Measurements from ENCODE around the gene ZBTB18. TPM values are rescaled to one million over a fixed set of nuclear protein-coding genes. Genes with fewer than 3 reads are reported as not detected.

The ZBTB18 gene
- total RNA-seq, 1 donor from 2014 or later: 41.6 TPM

DNA sequence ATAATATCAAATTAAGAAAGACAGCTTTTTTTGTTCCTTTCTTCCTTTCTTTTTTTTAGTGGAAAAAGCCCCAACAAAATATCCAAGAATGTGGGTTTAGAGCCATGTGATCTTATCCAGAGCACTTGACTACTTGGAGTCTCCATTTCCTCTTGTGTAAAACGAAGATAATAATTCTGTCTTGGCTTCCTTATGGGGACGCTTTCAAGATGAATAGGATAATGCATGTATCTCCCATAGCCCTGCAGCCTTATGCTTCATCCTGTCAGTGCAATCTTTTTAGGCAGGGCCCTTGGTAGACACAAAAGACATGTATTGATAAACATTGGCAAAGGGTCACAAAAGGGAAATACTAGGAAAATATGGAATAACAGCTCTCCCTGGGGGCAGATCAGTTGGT, 34.8 kb downstream of the ZBTB18 start:
- Mint-ChIP-seq H3K4me1 (peaks cover 14% of the 10 kb centered on the region), H3K9me3 (peaks cover 18% of the 10 kb centered on the region), H3K4me3 (no peak overlapping the region), H3K27me3 (ENCODE audit: low read depth) (peaks cover 13% of the 10 kb centered on the region), H3K36me3 (peaks cover 3% of the 10 kb centered on the region), H3K27ac (no peak overlapping the region)
- DNase-seq (ENCODE audit: low spot score in 2 of 2, unreplicated experiment in 2 of 2): no peak
- no peak for TF ChIP-seq CTCF (IDR thresholded peaks at IDR 0.05; ENCODE audit: unreplicated experiment)

DNA sequence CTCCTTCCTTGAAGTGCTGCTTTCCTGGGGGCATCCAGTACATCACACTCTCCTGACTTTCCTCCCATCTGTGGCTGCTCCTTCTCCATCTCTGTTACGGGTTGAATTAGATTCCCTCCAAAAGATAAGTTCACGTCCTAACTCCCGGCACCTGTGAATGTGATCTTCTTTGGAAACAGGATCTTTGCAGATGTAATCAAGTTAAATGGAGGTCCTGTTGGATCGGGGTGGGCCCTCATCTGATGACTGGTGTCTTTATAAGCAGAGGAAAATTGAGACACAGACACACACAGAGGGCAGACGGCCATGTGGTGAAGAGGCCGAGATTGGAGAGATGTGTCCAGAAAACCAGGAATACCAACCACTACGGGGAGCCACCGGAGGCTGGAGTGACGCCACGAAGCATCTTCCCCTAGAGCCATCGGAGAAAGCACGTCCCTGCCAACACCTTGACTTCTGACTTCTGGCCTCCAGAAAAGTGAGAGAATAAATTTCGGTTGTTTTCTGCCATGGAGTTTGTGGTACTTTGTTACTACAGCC, 36.0 kb downstream of the ZBTB18 start:
- Mint-ChIP-seq H3K9me3 (peaks cover 18% of the 10 kb centered on the region), H3K4me1 (peaks cover 17% of the 10 kb centered on the region), H3K4me3 (no peak overlapping the region), H3K27me3 (ENCODE audit: low read depth) (peaks cover 13% of the 10 kb centered on the region), H3K27ac (no peak overlapping the region), H3K36me3 (peaks cover 3% of the 10 kb centered on the region)
- TF ChIP-seq CTCF (IDR thresholded peaks at IDR 0.05; ENCODE audit: unreplicated experiment): no peak
- no peak for DNase-seq (ENCODE audit: low spot score in 2 of 2, unreplicated experiment in 2 of 2)

DNA sequence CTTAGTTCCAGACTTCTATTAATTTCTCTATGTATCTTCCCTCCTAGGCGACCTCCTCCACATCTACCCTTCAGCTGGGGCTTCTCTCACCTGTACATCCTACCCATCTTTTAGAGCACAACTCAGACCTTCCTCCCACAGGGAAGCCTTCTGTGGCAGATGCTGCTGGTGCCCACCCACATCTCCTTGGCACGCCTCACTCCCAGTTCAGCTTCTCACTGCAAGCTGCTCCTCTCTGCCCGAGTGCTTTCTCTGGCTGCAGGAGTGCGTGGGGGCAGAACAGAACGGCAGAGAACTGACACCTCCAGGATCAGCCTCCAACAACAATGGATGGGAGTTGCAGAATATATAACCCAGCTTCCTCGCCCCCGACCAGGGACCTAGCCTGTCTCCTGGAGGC, 36.5 kb downstream of the ZBTB18 start:
- peaks cover 20% of the 10 kb centered on the region for H3K4me1 Mint-ChIP-seq
- H3K9me3 Mint-ChIP-seq: peaks cover 18% of the 10 kb centered on the region

DNA sequence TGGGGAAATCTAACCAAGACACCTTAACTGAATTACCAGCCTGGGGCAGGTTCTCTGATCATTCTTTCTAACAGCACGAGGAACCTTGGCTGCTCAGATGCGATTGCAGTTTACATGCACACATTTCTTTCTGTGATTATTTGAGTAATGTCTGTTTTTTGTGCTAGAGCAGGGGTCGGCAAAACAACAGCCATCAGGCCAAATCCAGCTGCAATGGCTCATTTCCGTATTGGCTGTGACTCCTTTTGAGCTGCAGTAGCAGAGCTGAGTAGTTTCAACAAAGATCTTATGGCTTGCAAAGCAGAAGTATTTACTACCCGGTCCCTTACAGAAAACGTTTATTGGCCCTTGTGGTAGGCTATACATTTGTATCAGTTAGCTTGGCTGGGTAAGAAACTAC, 37.1 kb downstream of the ZBTB18 start:
- Mint-ChIP-seq H3K4me3 (no peak overlapping the region), H3K27me3 (ENCODE audit: low read depth) (peaks cover 4% of the 10 kb centered on the region), H3K36me3 (peaks cover 3% of the 10 kb centered on the region), H3K9me3 (peaks cover 18% of the 10 kb centered on the region), H3K4me1 (peaks cover 23% of the 10 kb centered on the region), H3K27ac (no peak overlapping the region)
- no peak for TF ChIP-seq CTCF (IDR thresholded peaks at IDR 0.05; ENCODE audit: unreplicated experiment)
- no peak for DNase-seq (ENCODE audit: low spot score in 2 of 2, unreplicated experiment in 2 of 2)

More for the DNA sequence above, 36.5 kb downstream of the ZBTB18 start:
- Mint-ChIP-seq H3K4me3 (no peak overlapping the region), H3K36me3 (peaks cover 3% of the 10 kb centered on the region), H3K27ac (no peak overlapping the region), H3K27me3 (ENCODE audit: low read depth) (peaks cover 9% of the 10 kb centered on the region)
- no peak for TF ChIP-seq CTCF (IDR thresholded peaks at IDR 0.05; ENCODE audit: unreplicated experiment)
- DNase-seq (ENCODE audit: low spot score in 2 of 2, unreplicated experiment in 2 of 2): no peak

DNA sequence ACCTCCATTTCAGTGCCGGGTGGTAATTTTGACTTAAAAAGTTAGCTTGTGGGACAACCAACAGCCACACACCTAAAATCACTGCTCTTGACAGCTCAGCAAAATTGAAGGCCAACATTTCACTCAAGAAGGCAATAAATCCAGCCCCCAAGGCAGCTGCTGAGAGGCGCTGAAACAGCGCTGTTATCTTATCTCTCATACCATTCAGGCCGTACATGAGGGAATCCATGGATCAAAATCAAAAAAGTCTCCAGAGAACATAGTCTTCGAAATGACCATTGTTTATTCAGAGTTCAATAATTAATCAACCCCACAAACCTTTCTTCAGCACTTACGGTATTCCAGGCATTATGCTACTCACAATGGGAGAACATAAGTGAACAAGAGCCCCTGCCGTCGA, 38.5 kb downstream of the ZBTB18 start:
- Mint-ChIP-seq H3K36me3 (peaks cover 3% of the 10 kb centered on the region), H3K27ac (peak overlapping the region; percentile 4), H3K4me3 (no peak overlapping the region), H3K4me1 (peaks cover 23% of the 10 kb centered on the region), H3K27me3 (ENCODE audit: low read depth) (no peaks in the 10 kb centered on the region), H3K9me3 (peaks cover 17% of the 10 kb centered on the region)
- TF ChIP-seq CTCF (IDR thresholded peaks at IDR 0.05; ENCODE audit: unreplicated experiment): no peak
- no peak for DNase-seq (ENCODE audit: low spot score in 2 of 2, unreplicated experiment in 2 of 2)

DNA sequence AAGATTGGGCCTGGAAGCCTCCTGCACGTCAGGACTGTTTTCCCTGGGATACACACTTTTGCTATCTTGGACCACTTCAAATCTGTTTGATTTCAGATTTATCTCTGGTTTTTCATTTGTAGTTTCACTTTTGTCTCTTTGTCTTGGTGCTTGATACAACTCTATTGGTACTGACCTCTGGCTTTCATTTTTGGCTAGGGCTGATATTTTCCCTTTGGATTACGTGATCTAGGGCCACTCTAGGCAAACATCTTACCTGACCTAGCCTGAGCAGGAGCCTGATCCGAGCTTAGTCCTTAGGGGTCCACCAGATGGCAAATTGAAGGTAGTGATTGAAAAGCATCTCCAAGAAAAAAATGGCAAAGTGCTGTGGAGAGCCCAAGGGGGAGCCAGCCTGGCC, 39.6 kb downstream of the ZBTB18 start:
- H3K4me3 Mint-ChIP-seq: no peak overlapping the region
- no peak overlapping the region for H3K27ac Mint-ChIP-seq
- H3K27me3 Mint-ChIP-seq (ENCODE audit: low read depth): no peaks in the 10 kb centered on the region
- no peak for TF ChIP-seq CTCF (IDR thresholded peaks at IDR 0.05; ENCODE audit: unreplicated experiment)
- H3K36me3 Mint-ChIP-seq: peaks cover 3% of the 10 kb centered on the region
- H3K4me1 Mint-ChIP-seq: peaks cover 23% of the 10 kb centered on the region
- no peak for DNase-seq (ENCODE audit: low spot score in 2 of 2, unreplicated experiment in 2 of 2)
- H3K9me3 Mint-ChIP-seq: peaks cover 11% of the 10 kb centered on the region

Data from mesothelial cell of epicardium (in vitro differentiated cells).